ENCODE data around the gene CAB39.

GRCh38 chr2:230712443-230713330 lies at the start of gene CAB39:
- peak in 3 of 4 experiments; percentile 27 to 81 (median 50) for TF ChIP-seq CTCF (IDR thresholded peaks at IDR 0.05)
- TF ChIP-seq POLR2AphosphoS5 (IDR thresholded peaks at IDR 0.05), result peak; percentile 78 to 95 (median 90)
- TF ChIP-seq POLR2A (IDR thresholded peaks at IDR 0.05), result peak in 1 of 2 donors; percentile 20
